ENCODE measurements around the gene SKI. TPM values are rescaled to one million over a fixed set of nuclear protein-coding genes. Genes with fewer than 3 reads are reported as not detected.

The SKI gene
- total and polyA plus RNA-seq, 2 of the 8 experiments (the other 6 are each of a cell fraction or from before 2014, with no cell fraction given), result 8.3 to 87.6 TPM

DNA sequence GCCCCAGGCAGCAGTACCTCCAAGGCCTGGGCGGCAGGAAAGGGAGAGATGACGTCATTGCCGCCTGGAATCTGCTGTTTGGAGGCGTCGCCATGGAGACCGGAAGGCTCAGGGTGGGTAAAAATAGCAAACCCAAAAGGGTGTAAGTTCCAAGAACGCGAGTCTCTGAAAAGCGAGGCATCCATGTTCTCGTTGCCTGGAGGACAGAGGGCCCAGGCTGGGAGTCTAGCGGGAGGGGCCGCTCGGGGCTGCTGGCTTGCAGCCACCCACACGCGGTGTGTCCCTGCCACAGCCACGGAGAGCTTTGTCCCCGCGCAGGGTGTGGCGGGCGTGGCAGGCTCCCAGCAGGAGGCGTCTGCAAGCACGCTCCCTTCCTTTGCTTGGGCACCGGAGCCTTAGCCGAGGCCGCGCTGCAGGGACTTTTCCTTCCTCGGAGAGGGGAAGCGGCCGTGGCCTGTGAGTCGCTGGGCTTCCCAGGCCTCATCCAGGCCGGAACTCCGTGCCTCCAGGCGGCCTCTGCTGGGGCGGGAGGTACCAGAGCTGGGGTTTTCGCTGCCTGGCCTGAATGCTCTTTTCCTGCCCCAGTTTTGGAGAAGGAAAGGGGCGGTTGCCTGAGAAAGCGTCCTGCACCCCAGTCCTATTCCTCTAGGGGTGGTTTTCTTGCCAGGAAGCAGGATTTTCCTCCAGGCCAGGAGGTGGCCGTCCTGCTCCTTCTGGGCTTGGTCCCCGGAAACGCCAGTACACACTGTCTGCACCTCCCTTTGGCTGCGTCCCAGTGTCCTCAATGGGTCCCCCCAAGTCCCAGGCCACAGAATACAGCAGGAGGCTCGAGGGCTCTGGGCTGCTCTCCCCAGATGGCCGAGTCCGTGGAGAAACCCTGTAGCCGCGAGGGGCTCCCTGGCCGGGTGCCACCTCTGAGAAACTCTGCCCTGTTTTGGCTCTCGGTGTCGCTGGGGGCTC lies 15.3 kb upstream of the SKI start (continued):
- TF ChIP-seq, protein P1, sequence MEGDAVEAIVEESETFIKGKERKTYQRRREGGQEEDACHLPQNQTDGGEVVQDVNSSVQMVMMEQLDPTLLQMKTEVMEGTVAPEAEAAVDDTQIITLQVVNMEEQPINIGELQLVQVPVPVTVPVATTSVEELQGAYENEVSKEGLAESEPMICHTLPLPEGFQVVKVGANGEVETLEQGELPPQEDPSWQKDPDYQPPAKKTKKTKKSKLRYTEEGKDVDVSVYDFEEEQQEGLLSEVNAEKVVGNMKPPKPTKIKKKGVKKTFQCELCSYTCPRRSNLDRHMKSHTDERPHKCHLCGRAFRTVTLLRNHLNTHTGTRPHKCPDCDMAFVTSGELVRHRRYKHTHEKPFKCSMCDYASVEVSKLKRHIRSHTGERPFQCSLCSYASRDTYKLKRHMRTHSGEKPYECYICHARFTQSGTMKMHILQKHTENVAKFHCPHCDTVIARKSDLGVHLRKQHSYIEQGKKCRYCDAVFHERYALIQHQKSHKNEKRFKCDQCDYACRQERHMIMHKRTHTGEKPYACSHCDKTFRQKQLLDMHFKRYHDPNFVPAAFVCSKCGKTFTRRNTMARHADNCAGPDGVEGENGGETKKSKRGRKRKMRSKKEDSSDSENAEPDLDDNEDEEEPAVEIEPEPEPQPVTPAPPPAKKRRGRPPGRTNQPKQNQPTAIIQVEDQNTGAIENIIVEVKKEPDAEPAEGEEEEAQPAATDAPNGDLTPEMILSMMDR (IDR thresholded peaks at IDR 0.05; ENCODE audit: control extremely low read depth in 1 of 3, insufficient read depth in 1 of 3, low read depth in 1 of 3, low read length in 3 of 3), result peak in 2 of 3 experiments; percentile 37 to 55; a peak in 3 of 4 replicates
- TF ChIP-seq POLR2AphosphoS5 (IDR thresholded peaks at IDR 0.05; ENCODE audit: low read depth, low read length) (peak; percentile 63), EZH2 (IDR thresholded peaks at IDR 0.05; ENCODE audit: low read depth, low read length, severe bottlenecking) (peak; percentile 19)
- TF ChIP-seq, protein P2, sequence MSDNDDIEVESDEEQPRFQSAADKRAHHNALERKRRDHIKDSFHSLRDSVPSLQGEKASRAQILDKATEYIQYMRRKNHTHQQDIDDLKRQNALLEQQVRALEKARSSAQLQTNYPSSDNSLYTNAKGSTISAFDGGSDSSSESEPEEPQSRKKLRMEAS (IDR thresholded peaks at IDR 0.05), result peak; percentile 58; the same call in 1 of the 2 replicates
- TF ChIP-seq, protein P3, sequence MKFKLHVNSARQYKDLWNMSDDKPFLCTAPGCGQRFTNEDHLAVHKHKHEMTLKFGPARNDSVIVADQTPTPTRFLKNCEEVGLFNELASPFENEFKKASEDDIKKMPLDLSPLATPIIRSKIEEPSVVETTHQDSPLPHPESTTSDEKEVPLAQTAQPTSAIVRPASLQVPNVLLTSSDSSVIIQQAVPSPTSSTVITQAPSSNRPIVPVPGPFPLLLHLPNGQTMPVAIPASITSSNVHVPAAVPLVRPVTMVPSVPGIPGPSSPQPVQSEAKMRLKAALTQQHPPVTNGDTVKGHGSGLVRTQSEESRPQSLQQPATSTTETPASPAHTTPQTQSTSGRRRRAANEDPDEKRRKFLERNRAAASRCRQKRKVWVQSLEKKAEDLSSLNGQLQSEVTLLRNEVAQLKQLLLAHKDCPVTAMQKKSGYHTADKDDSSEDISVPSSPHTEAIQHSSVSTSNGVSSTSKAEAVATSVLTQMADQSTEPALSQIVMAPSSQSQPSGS (IDR thresholded peaks at IDR 0.05; ENCODE audit: low read length), result peak; percentile 92

Data from H1 (cell line).